K562 (cell line): ENCODE data around the gene OR5K2. TPM values are rescaled to one million over a fixed set of nuclear protein-coding genes. Genes with fewer than 3 reads are reported as not detected.

Experiments used
- CCNT2 ChIP-seq: IDR thresholded peaks from 2 replicates; pipeline ENCODE4 v1.6.1; 2011; ENCODE audit warnings: borderline replicate concordance, low read depth, mild to moderate bottlenecking, moderate library complexity, mixed read lengths, low read length; ENCODE audit not compliant: insufficient read length; ENCODE audit errors: extremely low read depth
- DACH1 ChIP-seq: fragments of 450-650 bp; IDR thresholded peaks from 2 replicates; pipeline ENCODE4 v1.6.1; 2018; ENCODE audit not compliant: partially characterized antibody
- FOS ChIP-seq: IDR thresholded peaks from 3 replicates; pipeline ENCODE4 v1.6.1; 2011; ENCODE audit not compliant: insufficient read length; ENCODE audit errors: extremely low read depth
- FOSL1 ChIP-seq: fragments of 200-800 bp; sonication (Bioruptor generic); conservative IDR thresholded peaks from 2 replicates; pipeline ENCODE4 v1.6.1; 2016; ENCODE audit warnings: missing genetic modification characterization, missing compliant biosample characterization
- FOXK2 ChIP-seq, 2 experiments: fragments of 450-650 bp; IDR thresholded peaks in 1 of 2; conservative IDR thresholded peaks in 1 of 2; 2 replicates each; pipeline ENCODE4 v1.6.1; 2016; ENCODE audit warnings: low read depth in 2 of 2, mild to moderate bottlenecking in 1 of 2
- GABPA ChIP-seq: fragments of 200-800 bp; sonication (Bioruptor generic); conservative IDR thresholded peaks from 2 replicates; pipeline ENCODE4 v1.6.1; 2016; ENCODE audit warnings: low read depth, missing genetic modification characterization, missing compliant biosample characterization
- HDAC3 ChIP-seq: fragments of 450-650 bp; IDR thresholded peaks from 2 replicates; pipeline ENCODE4 v1.6.1; 2018; ENCODE audit warnings: borderline replicate concordance, mild to moderate bottlenecking, moderate library complexity; ENCODE audit not compliant: partially characterized antibody
- HEY1 ChIP-seq: fragments of 250-450 bp; sonication (Bioruptor Pico); IDR thresholded peaks from 2 replicates; pipeline ENCODE4 v1.5.0; 2020; ENCODE audit warnings: mild to moderate bottlenecking, moderate library complexity, borderline replicate concordance
- HNRNPH1 ChIP-seq: fragments of 200-400 bp; formaldehyde crosslinking; optimal IDR thresholded peaks from 2 replicates; pipeline ENCODE3; 2017; ENCODE audit warnings: low read depth, mild to moderate bottlenecking, low read length, moderate library complexity
- HNRNPLL ChIP-seq: fragments of 200-400 bp; formaldehyde crosslinking; IDR thresholded peaks from 2 replicates; pipeline ENCODE4 v1.6.1; 2017; ENCODE audit warnings: low read length, low read depth, mild to moderate bottlenecking; ENCODE audit not compliant: poor library complexity, severe bottlenecking
- NBN ChIP-seq: fragments of 450-650 bp; IDR thresholded peaks from 2 replicates; pipeline ENCODE4 v1.6.1; 2016; ENCODE audit warnings: low read depth, mild to moderate bottlenecking
- NCOA4 ChIP-seq: fragments of 450-650 bp; IDR thresholded peaks from 2 replicates; pipeline ENCODE4 v1.6.1; 2018; ENCODE audit warnings: mild to moderate bottlenecking; ENCODE audit not compliant: partially characterized antibody
- NCOR1 ChIP-seq: fragments of 450-650 bp; IDR thresholded peaks from 2 replicates; pipeline ENCODE4 v1.6.1; 2016; ENCODE audit warnings: mild to moderate bottlenecking, moderate library complexity
- NELFE ChIP-seq: IDR thresholded peaks from 2 replicates; pipeline ENCODE4 v1.6.1; 2011; ENCODE audit warnings: mild to moderate bottlenecking; ENCODE audit not compliant: insufficient read depth, insufficient read length
- NFE2 ChIP-seq: IDR thresholded peaks from 2 replicates; pipeline ENCODE4 v1.6.1; 2014; ENCODE audit warnings: antibody characterized with exemption, low read depth
- NFYB ChIP-seq: IDR thresholded peaks from 2 replicates; pipeline ENCODE4 v1.6.1; 2011; ENCODE audit warnings: mild to moderate bottlenecking, moderate library complexity; ENCODE audit not compliant: insufficient read length; ENCODE audit errors: extremely low read depth
- RHOXF2B ChIP-seq: fragments of 250-450 bp; sonication (Bioruptor Pico); conservative IDR thresholded peaks from 2 replicates; pipeline ENCODE4 v1.5.1; 2021
- TARDBP ChIP-seq: fragments of 450-650 bp; IDR thresholded peaks from 2 replicates; pipeline ENCODE4 v1.6.1; 2016
- ZNF347 ChIP-seq: fragments of 450-650 bp; formaldehyde crosslinking; IDR thresholded peaks from 2 replicates; pipeline ENCODE4 v1.4.0; 2020; ENCODE audit warnings: low read depth, mild to moderate bottlenecking, moderate library complexity
- ZNF589 ChIP-seq: fragments of 200-800 bp; sonication (Bioruptor generic); IDR thresholded peaks from 2 replicates; pipeline ENCODE4 v1.6.1; 2016; ENCODE audit warnings: low read depth, missing genetic modification characterization, missing compliant biosample characterization
- polyA plus RNA-seq, 8 experiments: library from polyadenylated mRNA; depleted of rRNA in 4 of 8; stranded (reverse) in 5 of 8; unstranded in 3 of 8; fragments of >200 nt; fragmentation: Nextera tagmentation in 2 of 8; fragmentation: Illumina TruSeq in 1 of 8; extraction: Ambion mirVana in 2 of 8; extraction: Trizol in 1 of 8; gene quantifications; 2 replicates each; pipeline versions ENCODE4 v1.2.1 to v1.2.3, GENCODE V29; 2011 to 2014; ENCODE audit warnings: inconsistent platforms in 1 of 8, missing spikeins in 1 of 8
- total RNA-seq, 7 experiments: library from RNA; depleted of rRNA in 6 of 7; stranded (reverse); fragments of >200 nt in 6 of 7; fragmentation: Illumina TruSeq in 2 of 7; extraction: Trizol in 2 of 7; gene quantifications; 2 replicates each; pipeline versions ENCODE4 v1.2.1 to v1.2.3, GENCODE V29; 2011 to 2021; ENCODE audit warnings: low replicate concordance in 1 of 7
- TF ChIP-seq, protein P1 (sequence below): fragments of 450-650 bp; IDR thresholded peaks from 2 replicates; pipeline ENCODE4 v1.7.1; 2018; ENCODE audit warnings: mild to moderate bottlenecking, low read depth; ENCODE audit not compliant: partially characterized antibody
- TF ChIP-seq, protein P2 (sequence below): fragments of 250-450 bp; sonication (Bioruptor Pico); IDR thresholded peaks from 2 replicates; pipeline ENCODE4 v1.8.0; 2021; ENCODE audit warnings: moderate library complexity, mild to moderate bottlenecking, inconsistent platforms
- TF ChIP-seq, protein P3 (sequence below): fragments of 250-450 bp; sonication (Bioruptor Pico); IDR thresholded peaks from 2 replicates; pipeline ENCODE4 v1.4.0; 2020; ENCODE audit warnings: mild to moderate bottlenecking, moderate library complexity
- TF ChIP-seq, protein P4 (sequence below): sonication (generic); formaldehyde crosslinking; IDR thresholded peaks from 2 replicates; pipeline ENCODE4 v1.8.0; 2023; ENCODE audit warnings: mild to moderate bottlenecking, missing genetic modification reagents

Gene OR5K2
- total and polyA plus RNA-seq, 9 of the 15 experiments (the other 6 are each of a cell fraction or from before 2014, with no cell fraction given), result not detected

DNA sequence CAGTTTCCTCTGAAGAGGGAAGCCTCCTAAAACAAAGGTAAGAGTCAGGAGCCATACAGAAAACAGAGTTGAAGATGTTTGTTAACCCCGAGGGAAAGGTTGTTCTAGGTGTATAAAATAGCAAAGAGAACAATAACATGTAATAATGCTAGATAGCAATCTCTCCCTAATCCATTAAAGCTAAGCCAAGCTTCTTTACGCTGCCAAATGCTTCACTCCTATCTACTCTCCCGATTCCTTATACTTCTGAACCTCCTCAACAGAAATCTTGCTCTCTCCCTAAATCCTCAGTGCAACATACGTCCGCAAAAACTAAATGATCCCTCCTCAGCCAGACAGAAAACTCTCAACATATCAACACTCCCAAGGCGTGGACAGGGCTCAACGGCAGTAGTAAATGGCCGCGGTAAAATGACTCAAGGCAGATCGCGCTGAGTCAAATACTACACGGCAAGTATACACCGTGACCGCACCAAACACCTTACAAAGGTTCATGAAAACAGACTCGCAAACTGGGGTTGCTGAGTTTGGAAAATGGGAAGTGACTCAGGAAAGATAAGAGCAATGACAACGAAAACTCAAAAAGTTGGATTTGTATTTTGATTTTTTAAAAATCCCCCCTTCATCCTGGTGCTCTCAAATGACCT lies 24.5 kb downstream of the OR5K2 start (continued):
- TF ChIP-seq, protein P1, sequence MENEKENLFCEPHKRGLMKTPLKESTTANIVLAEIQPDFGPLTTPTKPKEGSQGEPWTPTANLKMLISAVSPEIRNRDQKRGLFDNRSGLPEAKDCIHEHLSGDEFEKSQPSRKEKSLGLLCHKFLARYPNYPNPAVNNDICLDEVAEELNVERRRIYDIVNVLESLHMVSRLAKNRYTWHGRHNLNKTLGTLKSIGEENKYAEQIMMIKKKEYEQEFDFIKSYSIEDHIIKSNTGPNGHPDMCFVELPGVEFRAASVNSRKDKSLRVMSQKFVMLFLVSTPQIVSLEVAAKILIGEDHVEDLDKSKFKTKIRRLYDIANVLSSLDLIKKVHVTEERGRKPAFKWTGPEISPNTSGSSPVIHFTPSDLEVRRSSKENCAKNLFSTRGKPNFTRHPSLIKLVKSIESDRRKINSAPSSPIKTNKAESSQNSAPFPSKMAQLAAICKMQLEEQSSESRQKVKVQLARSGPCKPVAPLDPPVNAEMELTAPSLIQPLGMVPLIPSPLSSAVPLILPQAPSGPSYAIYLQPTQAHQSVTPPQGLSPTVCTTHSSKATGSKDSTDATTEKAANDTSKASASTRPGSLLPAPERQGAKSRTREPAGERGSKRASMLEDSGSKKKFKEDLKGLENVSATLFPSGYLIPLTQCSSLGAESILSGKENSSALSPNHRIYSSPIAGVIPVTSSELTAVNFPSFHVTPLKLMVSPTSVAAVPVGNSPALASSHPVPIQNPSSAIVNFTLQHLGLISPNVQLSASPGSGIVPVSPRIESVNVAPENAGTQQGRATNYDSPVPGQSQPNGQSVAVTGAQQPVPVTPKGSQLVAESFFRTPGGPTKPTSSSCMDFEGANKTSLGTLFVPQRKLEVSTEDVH, result no peak
- no peak for TF ChIP-seq HDAC3
- no peak for TF ChIP-seq GABPA (tag)
- TF ChIP-seq FOS, result no peak
- TF ChIP-seq CCNT2, result no peak
- no peak for TF ChIP-seq HNRNPH1
- TF ChIP-seq FOXK2 (conservative IDR thresholded peaks at IDR 0.05 in 1 of 2, IDR thresholded peaks at IDR 0.05 in 1 of 2; ENCODE audit: low read depth in 2 of 2), result peak in 1 of 2 experiments; percentile 50; a peak in 2 of 4 replicates
- TF ChIP-seq RHOXF2B, result no peak
- TF ChIP-seq DACH1, result no peak
- no peak for TF ChIP-seq HEY1 (CRISPR knock-in tag)
- no peak for TF ChIP-seq NFYB
- TF ChIP-seq, protein P2, sequence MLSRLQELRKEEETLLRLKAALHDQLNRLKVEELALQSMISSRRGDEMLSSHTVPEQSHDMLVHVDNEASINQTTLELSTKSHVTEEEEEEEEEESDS (CRISPR knock-in tag), result no peak
- TF ChIP-seq NBN, result 0 out of 2 replicates have a peak, but pooled peaks have one; percentile 12
- TF ChIP-seq, protein P3, sequence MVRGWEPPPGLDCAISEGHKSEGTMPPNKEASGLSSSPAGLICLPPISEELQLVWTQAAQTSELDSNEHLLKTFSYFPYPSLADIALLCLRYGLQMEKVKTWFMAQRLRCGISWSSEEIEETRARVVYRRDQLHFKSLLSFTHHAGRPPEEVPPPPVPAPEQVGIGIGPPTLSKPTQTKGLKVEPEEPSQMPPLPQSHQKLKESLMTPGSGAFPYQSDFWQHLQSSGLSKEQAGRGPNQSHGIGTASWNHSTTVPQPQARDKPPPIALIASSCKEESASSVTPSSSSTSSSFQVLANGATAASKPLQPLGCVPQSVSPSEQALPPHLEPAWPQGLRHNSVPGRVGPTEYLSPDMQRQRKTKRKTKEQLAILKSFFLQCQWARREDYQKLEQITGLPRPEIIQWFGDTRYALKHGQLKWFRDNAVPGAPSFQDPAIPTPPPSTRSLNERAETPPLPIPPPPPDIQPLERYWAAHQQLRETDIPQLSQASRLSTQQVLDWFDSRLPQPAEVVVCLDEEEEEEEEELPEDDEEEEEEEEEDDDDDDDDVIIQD, result no peak
- TF ChIP-seq FOSL1 (tag), result peak; percentile 60; the same call in 1 of the 2 replicates
- TF ChIP-seq HNRNPLL, result no peak
- TF ChIP-seq NFE2, result peak; percentile 21; the same call in 1 of the 2 replicates
- TF ChIP-seq TARDBP, result no peak
- no peak for TF ChIP-seq NELFE
- no peak for TF ChIP-seq NCOA4
- no peak for TF ChIP-seq ZNF589 (CRISPR knock-in tag)
- TF ChIP-seq, protein P4, sequence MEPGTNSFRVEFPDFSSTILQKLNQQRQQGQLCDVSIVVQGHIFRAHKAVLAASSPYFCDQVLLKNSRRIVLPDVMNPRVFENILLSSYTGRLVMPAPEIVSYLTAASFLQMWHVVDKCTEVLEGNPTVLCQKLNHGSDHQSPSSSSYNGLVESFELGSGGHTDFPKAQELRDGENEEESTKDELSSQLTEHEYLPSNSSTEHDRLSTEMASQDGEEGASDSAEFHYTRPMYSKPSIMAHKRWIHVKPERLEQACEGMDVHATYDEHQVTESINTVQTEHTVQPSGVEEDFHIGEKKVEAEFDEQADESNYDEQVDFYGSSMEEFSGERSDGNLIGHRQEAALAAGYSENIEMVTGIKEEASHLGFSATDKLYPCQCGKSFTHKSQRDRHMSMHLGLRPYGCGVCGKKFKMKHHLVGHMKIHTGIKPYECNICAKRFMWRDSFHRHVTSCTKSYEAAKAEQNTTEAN (CRISPR knock-in tag), result no peak
- no peak for TF ChIP-seq ZNF347 (CRISPR knock-in tag)
- TF ChIP-seq NCOR1, result no peak
